Stimulated activated CD4-positive, alpha-beta T cell treated with anti-CD3 and anti-CD28 coated beads, Interleukin-2, amount 100 ng/mL, for 4 hours (primary cell): Measurements from ENCODE around the gene IRX4.

Experiments used
- DNase-seq: peaks from one replicate; pipeline ENCODE4 v3.0.0-alpha.2; 2020; ENCODE audit warnings: low read depth

The IRX4 gene

DNA sequence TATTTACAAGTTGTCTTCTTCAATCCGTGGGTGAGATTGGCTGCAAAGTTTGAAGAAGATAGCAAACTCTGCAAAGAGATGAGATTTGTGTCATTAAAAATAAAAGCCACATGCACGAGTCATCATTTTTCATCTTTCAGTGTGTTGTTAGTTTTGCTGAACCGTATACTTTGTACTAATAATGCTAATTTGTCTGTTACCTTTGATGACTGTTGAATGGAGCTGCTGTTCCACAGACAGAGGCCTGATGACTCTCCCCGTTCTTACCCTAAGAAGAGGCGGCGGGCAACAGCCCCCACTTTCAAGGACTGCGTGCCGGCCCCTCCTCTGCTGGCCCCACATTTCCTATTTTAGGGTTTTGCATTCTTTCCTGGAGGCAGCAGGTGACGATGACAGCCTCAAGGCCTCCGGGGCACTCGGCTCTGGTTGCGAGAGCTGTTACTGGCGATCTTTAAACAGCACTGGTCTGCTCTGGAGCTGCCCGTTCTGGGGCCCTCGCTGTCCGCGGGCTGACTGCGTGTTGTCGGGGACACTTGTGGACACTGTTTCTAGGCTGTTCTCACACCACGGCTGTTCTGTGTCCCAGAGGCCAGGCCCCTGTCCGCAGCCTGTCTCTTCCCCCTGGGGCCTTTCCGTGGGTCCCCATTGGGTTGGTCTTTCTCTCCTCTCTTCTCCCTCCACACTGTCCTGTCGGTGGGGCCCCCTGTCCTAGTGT is 46.4 kb downstream of the IRX4 start:
- no peak for DNase-seq

DNA sequence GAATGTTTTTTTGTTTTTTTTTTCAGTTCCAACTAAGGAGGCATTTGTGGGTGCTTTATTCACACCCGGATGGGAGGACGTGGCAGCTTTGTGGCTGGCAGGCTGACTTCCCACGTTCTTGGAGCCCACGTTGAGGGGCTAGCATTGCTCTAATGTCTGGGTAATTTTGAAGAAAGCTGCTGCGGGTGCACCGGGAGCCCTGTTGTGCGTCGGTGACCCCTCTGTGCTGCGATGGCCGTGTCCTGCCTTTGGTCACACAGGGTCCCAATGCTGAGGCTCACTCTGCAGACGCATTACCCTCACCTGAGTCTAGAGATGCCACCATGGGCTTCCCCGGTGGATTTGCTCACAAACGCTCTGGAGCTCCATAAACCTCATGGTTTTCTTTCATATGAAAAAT is 47.3 kb downstream of the IRX4 start:
- no peak for DNase-seq

DNA sequence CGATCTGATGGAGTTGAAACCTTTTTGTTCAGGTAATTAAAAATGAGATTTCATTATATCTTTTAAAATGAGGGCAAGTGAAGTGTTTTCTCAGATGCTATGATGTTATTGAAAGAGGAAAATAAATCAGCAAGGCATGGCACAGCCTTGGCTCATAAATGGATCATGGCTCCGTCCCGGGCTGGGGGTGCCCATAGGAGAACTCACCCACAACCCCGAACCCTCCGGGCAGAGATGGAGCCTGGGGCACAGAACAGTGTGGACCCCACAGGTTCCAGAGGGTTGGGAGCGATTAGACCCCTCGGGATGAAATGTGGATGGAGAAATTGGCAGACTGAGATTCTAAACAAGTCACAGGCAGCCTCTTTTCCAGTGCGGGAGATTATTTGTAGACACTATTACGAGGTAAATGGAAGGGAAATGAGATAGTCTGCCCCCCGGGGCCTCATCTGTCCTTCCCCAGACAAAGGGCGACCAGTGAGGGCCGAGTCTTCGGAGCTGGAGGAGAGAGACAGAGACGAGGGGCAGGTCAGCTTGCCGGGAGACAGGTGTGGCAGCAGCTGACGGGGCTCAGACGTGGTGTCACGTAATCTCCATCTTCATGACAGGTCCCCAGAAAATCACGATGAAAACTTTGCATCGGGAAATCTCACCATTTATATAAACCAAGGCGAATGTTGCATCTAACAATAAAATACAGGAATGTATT is 47.9 kb downstream of the IRX4 start:
- DNase-seq: no peak

DNA sequence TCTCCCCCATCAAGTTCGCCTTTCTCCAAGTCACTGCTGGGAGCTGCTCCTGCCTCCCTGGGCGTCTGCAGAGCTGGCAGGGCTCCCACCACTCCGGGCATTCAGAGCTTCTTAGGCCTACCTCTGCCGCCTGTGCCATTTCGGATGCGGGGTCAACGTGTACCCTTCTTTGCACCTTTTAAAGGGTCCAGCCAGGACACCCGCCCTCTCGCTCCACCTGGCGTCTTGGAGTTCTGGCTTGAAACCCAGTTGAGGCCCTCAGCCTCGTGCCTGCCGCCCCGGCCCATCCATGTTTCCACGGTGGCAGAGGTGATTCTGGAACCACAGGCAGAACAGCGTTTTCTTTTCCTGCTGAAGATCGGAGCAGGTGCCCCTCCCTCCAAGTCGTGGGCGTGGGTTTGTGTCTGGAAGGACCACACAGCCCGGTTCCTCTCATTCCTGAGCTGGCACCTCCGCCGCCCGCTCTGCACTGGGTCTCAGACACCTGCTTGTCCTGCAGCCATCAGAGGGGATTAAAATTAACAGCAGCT is 48.6 kb downstream of the IRX4 start:
- DNase-seq: no peak

DNA sequence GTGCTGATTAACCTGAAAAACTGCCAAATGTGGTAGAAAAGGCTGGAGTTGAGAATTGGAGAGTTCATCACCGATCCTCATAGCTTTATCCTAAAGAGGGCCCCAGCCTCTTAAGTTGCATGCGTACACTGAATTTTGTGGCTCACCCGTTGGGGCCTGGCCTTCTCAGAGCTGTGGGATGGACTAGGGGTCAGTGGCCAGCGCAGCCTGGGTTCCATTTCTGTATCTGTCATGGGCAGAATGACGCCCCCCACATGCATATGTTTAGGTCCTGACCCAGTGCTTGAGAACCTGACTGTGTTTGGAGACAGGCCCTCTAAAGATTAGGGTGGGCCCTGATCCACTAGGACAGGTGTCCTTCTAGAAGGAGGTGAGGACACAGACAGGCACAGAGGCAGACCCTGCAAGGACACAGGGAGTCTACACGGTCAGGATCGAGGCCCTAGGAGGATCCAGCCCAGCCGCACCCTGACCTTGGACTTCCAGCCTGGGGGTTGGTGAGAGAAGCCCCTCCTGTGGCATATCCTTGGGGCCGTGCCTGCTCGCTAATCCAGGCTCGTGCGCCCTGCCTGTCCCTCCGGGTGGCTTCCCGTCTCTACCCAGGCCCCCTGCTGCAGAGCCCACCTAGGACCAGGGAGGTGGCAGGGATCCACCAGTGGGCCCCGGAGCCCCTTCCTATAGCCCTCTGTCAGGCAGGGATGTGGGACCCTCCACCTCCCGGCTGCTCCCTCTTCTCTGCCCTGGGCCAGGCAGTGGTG is 49.3 kb downstream of the IRX4 start:
- no peak for DNase-seq

DNA sequence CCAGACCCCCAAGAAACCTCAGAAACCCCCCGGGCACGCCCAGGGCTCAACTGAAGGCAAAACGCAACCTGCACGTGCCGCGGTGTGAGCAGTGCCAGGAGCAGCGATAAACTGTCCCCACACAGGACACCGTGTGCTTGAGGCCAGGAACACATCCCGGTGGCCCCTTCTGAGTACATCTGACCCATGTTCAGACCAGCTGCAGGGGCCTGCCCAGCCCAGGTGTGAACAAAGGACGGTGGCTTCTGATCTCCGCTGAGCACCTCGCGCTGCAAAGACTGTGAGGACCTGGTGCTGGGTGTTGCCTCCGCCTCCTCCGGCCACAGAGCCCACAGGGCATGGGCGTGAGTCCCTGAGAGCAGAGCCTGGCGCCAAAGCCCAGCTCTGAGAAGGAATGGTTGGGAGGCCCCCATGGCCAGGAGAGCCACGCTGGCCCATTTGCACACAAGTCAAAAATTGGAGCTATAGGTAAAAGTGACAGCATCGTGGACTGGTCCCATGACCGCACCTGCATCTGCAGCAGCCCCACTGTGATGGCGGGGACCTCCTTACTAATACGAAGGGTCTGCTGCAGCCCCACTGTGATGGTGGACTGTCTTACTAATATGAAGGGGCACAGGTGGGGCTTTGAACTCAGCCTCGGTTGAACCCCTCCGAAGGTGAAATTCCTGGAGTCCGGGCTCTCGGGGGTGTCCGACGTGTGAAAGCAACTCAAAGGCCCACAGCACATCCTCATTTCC is 50.0 kb downstream of the IRX4 start:
- no peak for DNase-seq

DNA sequence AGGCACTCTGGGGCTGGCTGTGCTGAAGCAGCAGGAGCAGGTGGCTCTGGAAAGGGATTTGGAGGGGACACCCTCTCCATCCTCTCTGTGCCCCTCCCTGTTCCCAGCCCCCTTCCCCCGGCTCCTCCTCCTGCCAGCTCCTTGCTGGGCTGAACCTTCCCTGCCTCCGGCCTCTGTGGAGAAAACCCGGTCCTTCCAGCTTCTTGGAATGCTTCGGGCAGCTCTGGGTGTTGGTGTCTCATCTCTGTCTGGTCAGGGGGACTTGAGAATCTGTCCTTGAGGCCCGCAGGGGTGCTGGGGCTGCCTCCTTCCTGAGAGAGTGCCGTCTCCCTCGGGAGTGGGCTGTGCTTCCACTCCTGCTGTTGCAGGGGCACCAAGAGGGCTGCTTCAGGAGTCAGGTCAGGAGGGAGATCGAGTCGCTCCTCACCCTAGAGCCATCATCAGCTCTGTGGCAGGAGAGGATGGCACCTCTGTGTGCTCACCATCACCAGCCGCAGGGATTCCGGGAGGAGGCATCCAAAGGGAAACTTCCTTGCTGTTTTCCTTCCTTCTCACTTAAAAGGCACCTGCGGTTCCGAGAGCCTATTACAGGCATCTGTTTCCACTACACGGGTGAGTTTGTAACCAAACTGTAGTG is 50.9 kb downstream of the IRX4 start:
- no peak for DNase-seq

DNA sequence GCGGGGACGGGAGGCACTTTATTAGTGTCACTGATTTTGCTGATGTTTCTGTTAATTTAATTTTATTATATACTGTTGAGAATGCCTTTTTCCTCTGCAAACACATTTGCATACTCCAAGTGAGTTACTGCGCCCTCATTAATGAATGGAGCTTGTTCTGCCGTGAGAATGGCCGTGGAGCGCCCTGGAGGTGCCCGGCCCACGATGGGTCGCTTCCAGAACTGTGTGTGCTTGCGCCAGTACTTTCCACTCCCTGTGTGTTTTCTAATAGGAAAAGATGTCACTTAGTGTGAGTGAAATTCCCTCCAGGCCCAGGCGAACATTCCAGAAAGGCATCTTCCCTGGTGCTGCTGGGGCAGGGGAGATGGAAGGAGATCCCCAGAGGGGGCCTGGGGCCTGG is 51.5 kb downstream of the IRX4 start:
- DNase-seq: no peak

DNA sequence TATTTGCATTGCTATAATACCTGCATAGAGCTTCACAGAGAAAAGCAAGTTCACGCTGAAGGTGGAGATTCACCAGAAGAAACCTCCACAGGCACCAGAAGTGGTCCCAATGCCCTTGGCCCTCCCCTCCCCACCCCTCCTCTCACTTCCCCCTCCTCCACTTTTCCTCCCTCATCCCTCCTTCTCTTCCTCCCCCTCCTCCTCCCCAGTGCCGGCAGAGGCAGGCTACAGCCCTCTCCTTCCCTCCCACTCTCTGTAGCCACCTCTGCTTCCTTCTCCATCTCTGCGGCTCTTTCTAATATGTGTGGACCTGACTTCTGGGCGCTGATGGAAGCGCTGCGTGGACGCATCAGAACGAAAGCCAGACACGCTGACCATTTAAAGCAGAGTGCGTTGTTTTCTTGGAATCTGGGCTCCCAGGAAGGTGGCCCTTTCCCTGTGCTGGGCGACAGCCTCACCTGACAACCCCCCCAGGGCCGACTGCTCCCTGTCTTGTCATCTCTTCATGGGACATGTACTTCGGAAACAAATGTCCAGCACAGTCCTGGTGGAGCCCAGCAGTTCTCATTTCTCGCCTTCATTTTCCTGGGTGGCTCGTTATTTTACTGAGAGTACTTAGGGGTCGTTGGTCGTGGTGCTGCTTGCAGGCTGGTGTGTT is 52.0 kb downstream of the IRX4 start:
- DNase-seq: no peak

DNA sequence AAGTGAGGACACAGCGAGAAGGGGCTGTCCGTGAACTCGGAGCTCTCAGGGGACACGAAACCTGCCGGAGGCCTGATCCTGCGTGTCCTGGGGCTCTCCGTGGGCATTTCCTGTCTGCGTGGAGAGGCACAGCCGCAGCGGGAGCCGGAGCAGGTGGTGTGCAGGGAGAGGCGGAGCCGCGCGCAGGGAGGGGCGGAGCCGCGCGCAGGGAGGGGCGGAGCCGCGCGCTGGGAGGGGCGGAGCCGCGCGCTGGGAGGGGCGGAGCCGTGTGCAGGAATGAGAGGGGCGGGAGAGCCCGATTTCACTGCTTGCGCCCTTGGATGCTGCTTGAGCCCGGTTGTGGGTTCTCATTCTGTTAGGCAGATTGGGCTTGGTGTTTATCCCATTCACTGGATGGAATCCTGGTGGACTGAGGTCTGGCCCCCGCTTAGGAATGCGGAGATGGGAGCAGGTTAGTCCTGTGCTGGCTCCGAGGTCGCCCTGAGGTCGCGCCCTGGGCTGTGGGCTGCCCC is 54.8 kb downstream of the IRX4 start:
- DNase-seq: no peak
